ENCODE data around the gene SF3B6.

The SF3B6 gene

DNA sequence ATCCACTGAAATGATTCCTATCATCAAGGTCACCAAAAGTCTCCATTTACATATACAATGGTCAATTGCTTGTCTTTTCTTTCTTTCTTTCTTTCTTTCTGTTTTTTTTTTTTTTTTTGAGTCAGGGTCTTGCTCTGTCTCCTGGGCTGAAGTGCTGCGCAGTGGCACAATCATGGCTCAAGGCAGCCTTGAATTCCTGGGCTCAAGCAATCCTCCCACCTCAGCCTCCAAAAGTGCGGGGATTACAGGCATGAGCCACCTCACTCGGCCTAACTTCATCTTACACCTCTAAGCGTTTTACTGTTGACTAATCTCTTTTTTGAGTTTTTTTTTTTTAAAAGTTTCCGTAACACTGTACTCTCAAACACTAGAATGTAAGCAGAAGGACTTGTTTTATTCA, 867 bp downstream of the SF3B6 start:
- H3K27ac ChIP-seq (ENCODE audit: low read length), result no peak overlapping the region
- peak overlapping the region; percentile 96 for H3K4me3 ChIP-seq (ENCODE audit: low read length)
- H3K27me3 ChIP-seq (ENCODE audit: insufficient read depth, low read length), result no peaks in the 10 kb centered on the region
- no peaks in the 10 kb centered on the region for H3K9me3 ChIP-seq (ENCODE audit: insufficient read depth, low read depth, low read length)
- H3K36me3 ChIP-seq (ENCODE audit: insufficient read depth, low read depth, low read length), result peaks cover 47% of the 10 kb centered on the region
- H3K9ac ChIP-seq (ENCODE audit: low read depth, low read length), result peak overlapping the region; percentile 92; the same call in 1 of the 2 replicates
- peaks cover 3% of the 10 kb centered on the region; the same call in 1 of the 2 replicates for H3K4me1 ChIP-seq (ENCODE audit: insufficient read depth, low read length)

GRCh38 chr2:24073816-24074215, 2.3 kb downstream of the SF3B6 start:
- Histone ChIP-seq H3K4me1 (ENCODE audit: insufficient read depth, low read length) (peaks cover 3% of the 10 kb centered on the region; the same call in 1 of the 2 replicates), H3K9ac (ENCODE audit: low read depth, low read length) (no peak overlapping the region), H3K27ac (ENCODE audit: low read length) (no peak overlapping the region), H3K27me3 (ENCODE audit: insufficient read depth, low read length) (no peaks in the 10 kb centered on the region), H3K36me3 (ENCODE audit: insufficient read depth, low read depth, low read length) (peaks cover 47% of the 10 kb centered on the region), H3K4me3 (ENCODE audit: low read length) (no peak overlapping the region), H3K9me3 (ENCODE audit: insufficient read depth, low read depth, low read length) (no peaks in the 10 kb centered on the region)

GRCh38 chr2:24072259-24072658, 3.9 kb downstream of the SF3B6 start:
- no peaks in the 10 kb centered on the region for H3K27me3 ChIP-seq (ENCODE audit: insufficient read depth, low read length)
- H3K9ac ChIP-seq (ENCODE audit: low read depth, low read length), result no peak overlapping the region
- H3K27ac ChIP-seq (ENCODE audit: low read length), result no peak overlapping the region
- H3K36me3 ChIP-seq (ENCODE audit: insufficient read depth, low read depth, low read length), result peaks cover 58% of the 10 kb centered on the region
- no peaks in the 10 kb centered on the region for H3K9me3 ChIP-seq (ENCODE audit: insufficient read depth, low read depth, low read length)
- no peak overlapping the region for H3K4me3 ChIP-seq (ENCODE audit: low read length)
- no peaks in the 10 kb centered on the region for H3K4me1 ChIP-seq (ENCODE audit: insufficient read depth, low read length)

GRCh38 chr2:24065341-24065740, 10.8 kb downstream of the SF3B6 start:
- H3K36me3 ChIP-seq (ENCODE audit: insufficient read depth, low read depth, low read length), result peaks cover 75% of the 10 kb centered on the region
- H3K27ac ChIP-seq (ENCODE audit: low read length), result no peak overlapping the region
- no peaks in the 10 kb centered on the region for H3K4me1 ChIP-seq (ENCODE audit: insufficient read depth, low read length)
- no peak overlapping the region for H3K9ac ChIP-seq (ENCODE audit: low read depth, low read length)
- no peaks in the 10 kb centered on the region for H3K27me3 ChIP-seq (ENCODE audit: insufficient read depth, low read length)
- no peak overlapping the region for H3K4me3 ChIP-seq (ENCODE audit: low read length)
- H3K9me3 ChIP-seq (ENCODE audit: insufficient read depth, low read depth, low read length), result no peaks in the 10 kb centered on the region

DNA sequence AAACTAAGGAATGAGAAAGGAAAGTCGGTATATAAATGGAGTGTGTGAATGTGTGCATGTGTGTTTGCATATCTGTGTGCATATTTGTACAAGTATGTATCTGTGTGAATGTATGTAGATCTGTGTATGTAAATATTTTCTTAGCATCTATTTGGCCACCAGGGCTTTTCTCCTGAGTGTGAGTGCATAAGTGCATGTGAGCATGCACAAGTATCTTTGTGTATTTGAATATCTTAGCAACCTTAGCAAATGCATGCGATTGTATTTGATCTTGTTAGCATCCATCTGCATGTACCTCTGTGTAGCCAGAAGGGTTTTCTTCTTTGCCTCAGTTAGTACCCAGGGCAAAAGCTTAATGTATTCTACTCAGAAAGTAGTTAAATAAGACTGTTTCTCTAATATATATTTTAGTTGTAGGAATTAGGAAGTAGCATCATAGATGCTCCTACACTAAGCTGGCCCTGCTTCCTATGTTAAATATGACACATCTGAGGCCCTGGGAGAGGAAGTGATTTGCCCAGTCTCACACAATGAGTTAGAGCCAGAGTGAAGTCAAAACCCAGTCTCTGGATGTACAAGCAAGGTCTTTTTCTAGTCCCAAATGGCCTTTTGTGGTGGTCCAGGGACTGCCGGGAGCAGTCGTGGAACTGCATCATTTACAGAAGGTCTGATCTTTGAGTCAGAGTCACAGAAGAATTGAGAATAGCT, 17.4 kb downstream of the SF3B6 start:
- Histone ChIP-seq H3K4me3 (ENCODE audit: low read length) (no peak overlapping the region), H3K9ac (ENCODE audit: low read depth, low read length) (no peak overlapping the region), H3K9me3 (ENCODE audit: insufficient read depth, low read depth, low read length) (no peaks in the 10 kb centered on the region), H3K27ac (ENCODE audit: low read length) (no peak overlapping the region), H3K36me3 (ENCODE audit: insufficient read depth, low read depth, low read length) (peaks cover 38% of the 10 kb centered on the region), H3K27me3 (ENCODE audit: insufficient read depth, low read length) (no peaks in the 10 kb centered on the region), H3K4me1 (ENCODE audit: insufficient read depth, low read length) (no peaks in the 10 kb centered on the region)

DNA sequence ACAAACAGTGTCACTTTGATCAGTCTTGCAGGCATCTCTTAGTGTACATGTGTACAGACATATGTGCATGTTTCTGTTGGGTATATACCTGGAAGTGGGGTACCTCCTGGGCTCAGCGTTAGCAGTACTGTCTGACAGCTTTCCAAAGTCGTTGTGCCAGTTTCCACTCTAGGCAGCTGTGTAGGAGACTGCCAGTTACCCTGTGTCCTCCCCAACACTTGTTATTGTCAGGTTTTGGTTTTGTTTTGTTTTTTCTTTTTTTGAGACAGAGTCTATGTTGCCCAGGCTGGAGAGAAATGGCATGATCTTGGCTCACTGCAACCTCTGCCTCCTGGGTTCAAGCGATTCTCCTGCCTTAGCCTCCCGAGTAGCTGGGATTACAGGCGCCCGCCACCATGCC, 20.4 kb downstream of the SF3B6 start:
- Histone ChIP-seq H3K36me3 (ENCODE audit: insufficient read depth, low read depth, low read length) (peaks cover 19% of the 10 kb centered on the region; the same call in 1 of the 2 replicates), H3K4me1 (ENCODE audit: insufficient read depth, low read length) (no peaks in the 10 kb centered on the region; the same call in 1 of the 2 replicates), H3K9ac (ENCODE audit: low read depth, low read length) (no peak overlapping the region), H3K9me3 (ENCODE audit: insufficient read depth, low read depth, low read length) (no peaks in the 10 kb centered on the region), H3K4me3 (ENCODE audit: low read length) (no peak overlapping the region), H3K27ac (ENCODE audit: low read length) (no peak overlapping the region), H3K27me3 (ENCODE audit: insufficient read depth, low read length) (peaks cover 1% of the 10 kb centered on the region; the same call in 1 of the 2 replicates)

DNA sequence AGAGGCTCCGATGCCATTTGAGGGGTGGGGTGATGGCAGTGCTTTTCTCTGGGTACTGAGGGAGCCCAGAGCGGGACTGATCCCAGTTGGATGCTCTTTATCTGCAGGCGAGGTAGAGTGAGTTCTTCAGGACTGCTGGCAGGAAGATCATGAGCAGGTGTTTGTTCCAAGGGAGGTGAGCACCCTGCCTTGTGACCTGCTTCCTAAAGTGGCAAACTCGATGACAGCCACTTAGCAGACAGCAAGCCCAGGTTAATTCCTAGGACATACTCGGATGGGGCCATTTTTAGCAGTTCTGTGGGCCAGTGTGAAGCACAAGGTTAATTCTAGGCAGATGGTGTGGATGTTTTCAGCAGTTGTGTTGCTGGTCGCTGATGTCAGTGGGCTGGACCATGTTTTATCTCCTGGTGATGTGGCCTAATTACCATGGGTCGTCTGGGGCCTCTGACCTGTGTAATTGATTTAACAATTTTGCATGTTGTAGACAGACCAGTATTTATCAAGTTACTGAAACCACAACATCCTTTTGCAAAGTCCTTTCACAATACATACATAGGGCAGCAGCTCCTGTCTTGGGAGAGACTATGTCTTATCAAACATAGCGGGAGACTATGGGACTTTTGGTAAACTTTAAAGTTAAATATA, 21.6 kb downstream of the SF3B6 start:
- Histone ChIP-seq H3K4me1 (ENCODE audit: insufficient read depth, low read length) (no peaks in the 10 kb centered on the region; the same call in 1 of the 2 replicates), H3K36me3 (ENCODE audit: insufficient read depth, low read depth, low read length) (peaks cover 19% of the 10 kb centered on the region; the same call in 1 of the 2 replicates), H3K4me3 (ENCODE audit: low read length) (no peak overlapping the region), H3K9me3 (ENCODE audit: insufficient read depth, low read depth, low read length) (no peaks in the 10 kb centered on the region), H3K27me3 (ENCODE audit: insufficient read depth, low read length) (peaks cover 5% of the 10 kb centered on the region; the same call in 1 of the 2 replicates), H3K27ac (ENCODE audit: low read length) (no peak overlapping the region), H3K9ac (ENCODE audit: low read depth, low read length) (no peak overlapping the region)

DNA sequence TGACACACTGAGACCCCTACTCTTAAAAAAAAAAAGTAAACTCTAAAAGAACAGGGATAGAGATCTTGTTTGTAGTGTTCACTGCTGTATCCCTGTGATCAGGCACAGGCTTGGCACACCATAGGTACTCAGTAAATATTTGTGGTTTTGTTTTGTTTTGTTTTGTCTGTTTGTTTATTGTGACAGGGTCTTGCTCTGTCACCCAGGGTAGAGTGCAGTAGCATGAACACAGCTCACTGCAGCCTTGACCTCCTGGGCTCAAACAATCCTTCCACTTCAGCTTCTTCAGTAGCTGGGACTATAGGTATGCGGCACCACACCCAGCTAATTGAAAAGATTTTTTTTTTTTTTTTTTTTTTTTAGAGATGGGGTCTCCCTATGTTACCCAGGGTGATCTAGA, 23.2 kb downstream of the SF3B6 start:
- Histone ChIP-seq H3K27ac (ENCODE audit: low read length) (no peak overlapping the region), H3K4me3 (ENCODE audit: low read length) (no peak overlapping the region), H3K27me3 (ENCODE audit: insufficient read depth, low read length) (peaks cover 5% of the 10 kb centered on the region; the same call in 1 of the 2 replicates), H3K9ac (ENCODE audit: low read depth, low read length) (no peak overlapping the region), H3K9me3 (ENCODE audit: insufficient read depth, low read depth, low read length) (no peaks in the 10 kb centered on the region), H3K4me1 (ENCODE audit: insufficient read depth, low read length) (peaks cover 3% of the 10 kb centered on the region; the same call in 1 of the 2 replicates), H3K36me3 (ENCODE audit: insufficient read depth, low read depth, low read length) (peaks cover 19% of the 10 kb centered on the region; the same call in 1 of the 2 replicates)

- Histone ChIP-seq H3K4me1 (ENCODE audit: insufficient read depth, low read length) (peaks cover 7% of the 10 kb centered on the region; the same call in 1 of the 2 replicates), H3K27ac (ENCODE audit: low read length) (no peak overlapping the region)
Measured at GRCh38 chr2:24051833-24052232, 24.3 kb downstream of the SF3B6 start.

GRCh38 chr2:24050041-24050979, 25.8 kb downstream of the SF3B6 start:
- Histone ChIP-seq H3K4me1 (ENCODE audit: insufficient read depth, low read length) (peaks cover 14% of the 10 kb centered on the region; the same call in 1 of the 2 replicates), H3K9ac (ENCODE audit: low read depth, low read length) (peak overlapping the region; percentile 56; the same call in 1 of the 2 replicates), H3K27ac (ENCODE audit: low read length) (no peak overlapping the region), H3K4me3 (ENCODE audit: low read length) (peak overlapping the region; percentile 70), H3K9me3 (ENCODE audit: insufficient read depth, low read depth, low read length) (no peaks in the 10 kb centered on the region), H3K36me3 (ENCODE audit: insufficient read depth, low read depth, low read length) (peaks cover 12% of the 10 kb centered on the region; the same call in 1 of the 2 replicates), H3K27me3 (ENCODE audit: insufficient read depth, low read length) (peaks cover 5% of the 10 kb centered on the region; the same call in 1 of the 2 replicates)

More at GRCh38 chr2:24051833-24052232, 24.3 kb downstream of the SF3B6 start:
- H3K27me3 ChIP-seq (ENCODE audit: insufficient read depth, low read length), result peaks cover 5% of the 10 kb centered on the region; the same call in 1 of the 2 replicates
- H3K9me3 ChIP-seq (ENCODE audit: insufficient read depth, low read depth, low read length), result no peaks in the 10 kb centered on the region
- peaks cover 19% of the 10 kb centered on the region; the same call in 1 of the 2 replicates for H3K36me3 ChIP-seq (ENCODE audit: insufficient read depth, low read depth, low read length)
- no peak overlapping the region for H3K9ac ChIP-seq (ENCODE audit: low read depth, low read length)
- H3K4me3 ChIP-seq (ENCODE audit: low read length), result no peak overlapping the region

DNA sequence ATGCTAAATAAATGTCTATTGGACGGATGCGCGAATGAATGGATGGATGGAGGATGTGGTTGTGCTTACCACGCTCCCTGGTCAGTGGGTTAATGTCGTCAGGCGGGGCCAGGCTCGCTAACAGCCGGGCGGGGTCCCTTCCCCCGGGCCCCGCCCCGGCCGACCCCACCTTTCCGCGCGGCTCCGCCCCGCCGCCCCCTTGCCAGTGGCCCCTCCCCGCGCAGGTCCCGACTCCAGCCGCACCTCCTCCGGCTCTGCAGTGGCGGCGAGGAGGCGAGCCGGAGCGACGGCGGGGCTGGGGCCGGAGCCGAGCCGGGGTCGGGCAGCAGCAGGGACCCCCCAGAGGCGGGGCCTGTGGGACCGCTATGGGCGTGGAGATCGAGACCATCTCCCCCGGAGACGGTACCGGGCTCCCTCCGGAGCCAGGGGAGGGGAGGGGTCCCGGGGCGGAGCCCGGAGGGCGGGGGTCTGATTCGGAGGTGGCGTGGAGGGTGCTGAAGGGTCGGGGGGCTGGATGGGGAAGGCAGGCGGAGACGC, 26.6 kb downstream of the SF3B6 start, which contains the start of gene FKBP1B:
TSS of gene FKBP1B (plus strand) at position 257 of the 537 bp plus-strand sequence. CDS start at position 366, 109 bp downstream.
- Histone ChIP-seq H3K9ac (ENCODE audit: low read depth, low read length) (peak within 1 kb of the TSS; percentile 56; the same call in 1 of the 2 replicates), H3K27me3 (ENCODE audit: insufficient read depth, low read length) (peaks cover 5% of the 10 kb centered on the region; the same call in 1 of the 2 replicates), H3K36me3 (ENCODE audit: insufficient read depth, low read depth, low read length) (peaks cover 5% of the 10 kb centered on the region; the same call in 1 of the 2 replicates), H3K4me3 (ENCODE audit: low read length) (peak within 1 kb of the TSS; percentile 70), H3K27ac (ENCODE audit: low read length) (no peak within 1 kb of the TSS), H3K4me1 (ENCODE audit: insufficient read depth, low read length) (peaks cover 14% of the 10 kb centered on the region; the same call in 1 of the 2 replicates), H3K9me3 (ENCODE audit: insufficient read depth, low read depth, low read length) (no peaks in the 10 kb centered on the region)
